Smooth muscle cell (in vitro differentiated cells): ENCODE measurements around the gene PEAK1. TPM values are rescaled to one million over a fixed set of nuclear protein-coding genes. Genes with fewer than 3 reads are reported as not detected.

ENCODE experiments used
- DNase-seq: peaks from one replicate; lab custom pipeline; 2025; ENCODE audit not compliant: unreplicated experiment; lab: John Stamatoyannopoulos, UW
- H2AFZ ChIP-seq: fragments of 200-600 bp; sonication (generic); 2 replicates; pipeline ENCODE4 v1.6.0; 2016; ENCODE audit warnings: antibody characterized with exemption, low read depth, mild to moderate bottlenecking
- H3F3A ChIP-seq: fragments of 200-600 bp; sonication (generic); 2 replicates; pipeline ENCODE4 v1.6.0; 2017; ENCODE audit warnings: antibody characterized with exemption, low read depth
- H3K27ac ChIP-seq: fragments of 200-600 bp; sonication (generic); 2 replicates; pipeline ENCODE4 v1.5.1; 2016; ENCODE audit warnings: low read depth, mild to moderate bottlenecking
- H3K27me3 ChIP-seq: fragments of 200-600 bp; sonication (generic); 2 replicates; pipeline ENCODE4 v1.6.1; 2016; ENCODE audit warnings: low read depth, mild to moderate bottlenecking
- H3K36me3 ChIP-seq: fragments of 200-600 bp; sonication (generic); 2 replicates; pipeline ENCODE4 v1.5.1; 2016; ENCODE audit warnings: low read depth
- H3K4me1 ChIP-seq: fragments of 200-600 bp; sonication (generic); 2 replicates; pipeline ENCODE4 v1.5.1; 2016; ENCODE audit warnings: low read depth
- H3K4me2 ChIP-seq: fragments of 200-600 bp; sonication (generic); 2 replicates; pipeline ENCODE4 v1.6.0; 2016; ENCODE audit warnings: mild to moderate bottlenecking
- H3K4me3 ChIP-seq: fragments of 200-600 bp; sonication (generic); 2 replicates; pipeline ENCODE4 v1.5.1; 2016; ENCODE audit warnings: mild to moderate bottlenecking
- H3K79me2 ChIP-seq: fragments of 200-600 bp; sonication (generic); 2 replicates; pipeline ENCODE4 v1.6.0; 2016; ENCODE audit warnings: low read depth, mild to moderate bottlenecking
- H3K9ac ChIP-seq: fragments of 200-600 bp; sonication (generic); 2 replicates; pipeline ENCODE4 v1.6.0; 2016; ENCODE audit warnings: low read depth
- H3K9me3 ChIP-seq: fragments of 200-600 bp; sonication (generic); replicated peaks from 2 replicates; pipeline ENCODE4 v1.5.1; 2016; ENCODE audit warnings: low read depth
- H4K20me1 ChIP-seq: fragments of 200-600 bp; sonication (generic); 2 replicates; pipeline ENCODE4 v1.6.0; 2016; ENCODE audit warnings: low read depth
- CTCF ChIP-seq: fragments of 200-600 bp; sonication (generic); IDR thresholded peaks from 2 replicates; pipeline ENCODE4 v1.5.1; 2017; ENCODE audit warnings: borderline replicate concordance, mild to moderate bottlenecking, antibody characterized with exemption; ENCODE audit not compliant: insufficient read depth, poor library complexity, severe bottlenecking
- WGBS: methylation state at CpG from one replicate; pipeline ENCODE4 v1.1.7; 2016; ENCODE audit warnings: low lambda C conversion rate; 5-methylcytosine and 5-hydroxymethylcytosine counted together
- polyA plus RNA-seq: library from polyadenylated mRNA; unstranded; fragments of >200 nt; fragmentation: Nextera tagmentation; extraction: Ambion mirVana; gene quantifications from 2 replicates; pipeline ENCODE4 v1.2.1, GENCODE V29; 2016
- total RNA-seq: library from RNA; depleted of rRNA; stranded (reverse); fragments of >200 nt; gene quantifications from 2 replicates; pipeline ENCODE4 v1.2.3, GENCODE V29; 2014

The PEAK1 gene
- total and polyA plus RNA-seq, 2 experiments from 2014 or later: 5.6 to 21.9 TPM

DNA sequence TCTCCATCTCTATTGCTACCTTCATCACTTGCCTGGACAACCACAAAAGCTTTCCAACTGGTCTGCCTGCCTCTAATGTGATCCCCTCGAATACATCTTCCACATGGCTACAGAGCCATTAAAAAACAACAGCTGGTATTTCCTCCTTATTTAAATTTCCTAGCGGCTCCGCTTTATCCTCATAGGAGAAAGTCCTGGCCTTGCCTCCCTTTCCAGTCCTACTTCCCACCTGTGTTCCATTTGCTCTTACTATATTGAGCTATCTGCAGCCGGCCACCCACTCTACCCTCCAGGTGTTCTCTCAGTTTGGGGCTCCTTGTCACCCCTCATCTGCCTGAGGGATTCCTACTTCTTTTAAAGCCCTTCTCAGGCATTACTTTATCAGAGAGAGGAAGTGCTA, 299.3 kb downstream of the PEAK1 start:
- TF ChIP-seq CTCF: no peak
- no peak overlapping the region for H3K4me3 ChIP-seq
- H2AFZ ChIP-seq: no peak overlapping the region
- H3K79me2 ChIP-seq: peaks cover 7% of the 10 kb centered on the region
- H4K20me1 ChIP-seq: peaks cover 21% of the 10 kb centered on the region
- H3K36me3 ChIP-seq: no peaks in the 10 kb centered on the region
- no peaks in the 10 kb centered on the region for H3K27me3 ChIP-seq
- H3K9ac ChIP-seq: no peak overlapping the region
- no peaks in the 10 kb centered on the region for H3K9me3 ChIP-seq
- no peak overlapping the region for H3K4me2 ChIP-seq
- no peaks in the 10 kb centered on the region for H3K4me1 ChIP-seq
- no peak for DNase-seq
- H3F3A ChIP-seq: no peaks in the 10 kb centered on the region
- WGBS: 88% methylated on average over 4 of the region's 4 CpGs
- no peak overlapping the region for H3K27ac ChIP-seq

DNA sequence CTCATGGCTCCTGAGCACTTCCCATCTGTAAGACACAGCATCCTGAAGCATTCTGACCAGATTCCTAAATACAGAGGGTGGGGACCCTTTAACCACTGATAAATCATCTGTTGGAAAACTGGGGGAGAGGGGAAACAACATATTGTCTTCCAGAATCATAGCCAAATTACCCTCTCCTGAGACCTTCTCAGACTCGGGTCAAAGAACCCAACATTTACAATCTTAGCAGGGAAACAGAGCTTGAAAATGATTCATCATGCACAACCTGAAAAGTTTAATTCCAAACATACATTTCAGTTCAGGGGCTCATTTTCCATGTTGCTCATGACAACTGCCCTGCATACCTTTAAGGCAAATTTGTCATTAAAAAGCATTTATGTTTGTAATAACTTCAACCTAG, 300.5 kb downstream of the PEAK1 start:
- H3F3A ChIP-seq: no peaks in the 10 kb centered on the region
- no peak for DNase-seq

DNA sequence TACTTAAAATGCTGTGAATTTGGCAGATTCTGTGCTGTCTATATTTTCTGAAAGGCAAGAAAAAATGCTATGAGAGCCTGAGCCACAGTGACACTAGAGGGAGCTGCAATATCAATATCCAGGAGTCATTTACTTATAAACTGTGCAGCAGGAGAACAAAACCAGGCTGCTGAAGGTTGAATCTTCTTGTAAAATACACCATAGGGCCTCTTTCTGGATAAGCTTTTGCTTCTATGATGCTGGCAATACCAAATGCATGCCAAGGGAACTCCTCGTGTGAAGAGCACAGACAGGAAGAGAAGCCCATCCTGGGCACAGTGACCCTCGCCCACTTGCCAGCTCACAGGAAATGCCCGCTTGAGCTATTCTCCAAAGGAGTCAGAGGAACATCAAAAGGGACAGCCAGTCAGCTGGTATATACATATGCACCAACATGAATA, 301.0 kb downstream of the PEAK1 start:
- Histone ChIP-seq H3K27ac (no peak overlapping the region), H3K36me3 (no peaks in the 10 kb centered on the region), H3K4me3 (no peak overlapping the region), H3K9me3 (no peaks in the 10 kb centered on the region), H3K4me2 (no peak overlapping the region), H3K27me3 (no peaks in the 10 kb centered on the region), H3K79me2 (peaks cover 7% of the 10 kb centered on the region), H3F3A (no peaks in the 10 kb centered on the region), H4K20me1 (peaks cover 21% of the 10 kb centered on the region), H3K4me1 (no peaks in the 10 kb centered on the region), H2AFZ (no peak overlapping the region), H3K9ac (no peak overlapping the region)
- WGBS: 64% methylated on average over 3 of the region's 3 CpGs
- no peak for DNase-seq
- TF ChIP-seq CTCF: peak; percentile 84

More for the DNA sequence above, 300.5 kb downstream of the PEAK1 start:
- peaks cover 21% of the 10 kb centered on the region for H4K20me1 ChIP-seq
- H2AFZ ChIP-seq: no peak overlapping the region
- no peak overlapping the region for H3K27ac ChIP-seq
- H3K9ac ChIP-seq: no peak overlapping the region
- no peak overlapping the region for H3K4me2 ChIP-seq
- H3K36me3 ChIP-seq: no peaks in the 10 kb centered on the region
- peaks cover 7% of the 10 kb centered on the region for H3K79me2 ChIP-seq
- H3K4me3 ChIP-seq: no peak overlapping the region
- 82% methylated on average over 1 of the region's 1 CpG for WGBS
- no peaks in the 10 kb centered on the region for H3K27me3 ChIP-seq
- TF ChIP-seq CTCF: no peak
- H3K9me3 ChIP-seq: no peaks in the 10 kb centered on the region
- no peaks in the 10 kb centered on the region for H3K4me1 ChIP-seq

GRCh38 chr15:77115179-77115578, 304.7 kb downstream of the PEAK1 start:
- Histone ChIP-seq H3K4me1 (no peaks in the 10 kb centered on the region), H2AFZ (no peak overlapping the region), H3K4me3 (no peak overlapping the region), H3K9ac (no peak overlapping the region), H3K27me3 (no peaks in the 10 kb centered on the region), H3F3A (no peaks in the 10 kb centered on the region), H3K9me3 (no peaks in the 10 kb centered on the region), H3K36me3 (no peaks in the 10 kb centered on the region), H3K79me2 (peaks cover 7% of the 10 kb centered on the region), H3K4me2 (no peak overlapping the region), H3K27ac (no peak overlapping the region), H4K20me1 (peaks cover 17% of the 10 kb centered on the region)
- no peak for TF ChIP-seq CTCF
- 83% methylated on average over 4 of the region's 4 CpGs for WGBS
- DNase-seq: no peak
